HG03571 (cell line): ENCODE data around the gene COL4A3.

Experiments used
- ATAC-seq: cut with Tn5 transposase; IDR thresholded peaks from one replicate; pipeline ENCODE4 v1.9.1; 2021; ENCODE audit not compliant: unreplicated experiment

Gene COL4A3

GRCh38 chr2:227339098-227339599 lies 174.7 kb downstream of the COL4A3 start:
- ATAC-seq: no peak

GRCh38 chr2:227340106-227340505 lies 175.7 kb downstream of the COL4A3 start:
- ATAC-seq: no peak

GRCh38 chr2:227341553-227341952 lies 177.1 kb downstream of the COL4A3 start:
- ATAC-seq: no peak

DNA sequence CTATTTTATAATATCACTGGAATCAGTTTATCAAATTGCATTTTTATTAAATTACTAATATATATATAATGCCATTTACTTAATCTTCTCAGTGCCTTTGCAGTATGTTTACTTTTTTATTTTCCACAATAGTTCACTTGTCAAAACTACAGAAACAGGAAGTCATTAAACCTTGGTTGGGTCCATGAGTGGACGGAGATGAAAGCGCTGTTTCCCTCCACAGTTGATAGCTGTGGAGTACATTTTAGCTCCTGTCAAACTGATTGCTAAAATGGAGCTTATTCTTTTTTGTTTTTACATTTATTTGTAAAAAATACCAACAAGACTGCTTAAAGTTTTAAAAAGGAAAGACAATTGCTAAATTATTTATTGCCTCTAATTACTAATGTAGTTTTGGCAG lies 179.8 kb downstream of the COL4A3 start:
- no peak for ATAC-seq

- ATAC-seq: no peak
These were observed 182.7 kb downstream of the COL4A3 start for GRCh38 chr2:227347117-227347516.

DNA sequence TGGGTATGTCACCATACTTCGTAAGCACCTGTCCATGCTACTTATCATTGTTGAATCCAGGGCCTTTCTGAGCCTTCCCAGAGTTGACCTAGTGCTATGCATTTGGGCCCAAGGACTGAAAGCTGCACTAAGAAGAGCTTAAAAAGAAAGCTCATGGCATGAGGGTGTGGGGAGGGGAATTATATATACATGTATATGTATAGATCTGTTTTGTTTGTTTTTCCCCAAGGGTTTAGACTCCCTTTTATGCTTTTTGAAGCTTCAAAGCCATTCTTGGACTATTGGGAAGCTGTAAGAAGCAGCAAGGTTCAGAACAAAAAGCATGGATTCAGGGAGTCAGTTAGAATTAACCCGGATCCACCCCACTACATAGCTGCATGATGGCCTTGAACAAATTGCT lies 183.9 kb downstream of the COL4A3 start:
- no peak for ATAC-seq

DNA sequence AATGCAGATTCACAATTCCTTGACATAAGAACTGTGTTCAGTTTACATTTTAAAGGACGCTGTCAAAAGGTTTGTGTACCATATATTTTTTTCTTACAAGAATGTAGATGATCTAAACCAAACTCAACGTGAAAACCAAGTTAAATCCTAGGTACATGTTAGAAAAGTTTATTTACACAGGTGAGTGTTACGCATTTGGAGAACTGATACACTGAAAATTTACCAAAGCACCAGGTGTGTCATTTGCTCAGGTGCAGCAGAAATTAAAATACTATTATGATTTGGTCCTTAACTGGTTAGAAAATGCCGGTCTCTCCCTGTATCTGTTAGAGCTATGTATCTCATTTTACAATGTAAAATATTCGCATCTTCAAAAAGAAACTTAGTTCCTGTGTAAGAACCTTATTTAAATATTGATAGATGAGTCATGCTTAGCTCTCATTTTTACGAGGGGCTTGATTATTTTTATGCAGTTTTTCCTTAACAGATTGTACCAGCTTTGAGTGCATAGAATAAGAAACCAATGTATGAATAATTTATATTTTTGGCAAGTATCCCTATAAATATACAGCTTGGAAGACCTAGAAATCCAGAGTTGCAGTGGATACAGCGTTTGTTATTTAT lies 185.7 kb downstream of the COL4A3 start:
- no peak for ATAC-seq

- ATAC-seq: peak; percentile 71
These were observed 187.2 kb downstream of the COL4A3 start for GRCh38 chr2:227351639-227352038.

DNA sequence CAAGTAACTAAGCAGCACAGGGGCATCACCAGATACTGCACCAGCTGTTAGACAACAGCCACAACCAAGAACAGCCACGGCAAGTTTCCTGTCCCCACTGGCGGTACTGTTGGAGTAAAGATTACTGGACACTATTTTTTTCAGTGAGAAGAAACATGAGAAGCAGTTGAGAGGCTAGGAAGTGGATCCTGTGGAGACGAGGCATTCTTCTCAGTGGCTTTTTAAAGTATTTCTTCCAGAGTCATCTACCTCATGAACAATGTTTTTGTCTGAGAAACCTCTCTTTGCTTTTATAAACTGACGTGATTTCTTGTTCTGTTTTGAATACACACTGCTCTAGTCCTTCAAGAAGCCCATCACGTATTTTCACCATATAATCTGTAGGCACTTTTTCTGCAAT lies 195.9 kb downstream of the COL4A3 start:
- ATAC-seq: no peak

DNA sequence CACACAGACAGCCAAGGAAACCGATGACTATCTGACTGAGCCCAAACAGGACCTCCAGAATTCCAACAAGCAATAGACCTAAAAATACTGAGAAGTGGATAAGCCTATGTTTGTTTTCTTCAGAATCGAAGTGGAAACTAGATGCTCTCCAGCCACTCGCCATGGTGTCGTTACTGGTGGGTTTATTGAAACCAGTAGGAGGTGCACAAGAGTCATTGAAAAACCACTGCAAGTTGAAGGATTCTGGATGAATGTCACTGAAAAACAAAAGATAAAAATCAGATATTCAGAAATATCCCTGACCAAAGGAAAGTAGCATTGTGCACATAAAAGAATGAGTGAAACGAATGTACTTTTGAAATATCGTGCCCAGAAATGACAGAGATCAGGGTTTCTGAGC lies 199.3 kb downstream of the COL4A3 start:
- ATAC-seq: no peak
